Bone marrow (tissue), 2 donors: ENCODE results near the gene TSHZ2.

ENCODE experiments used
- DNase-seq, 2 donors: peaks; one replicate each; lab custom pipeline; 2025; lab: John Stamatoyannopoulos, UW

The TSHZ2 gene

DNA sequence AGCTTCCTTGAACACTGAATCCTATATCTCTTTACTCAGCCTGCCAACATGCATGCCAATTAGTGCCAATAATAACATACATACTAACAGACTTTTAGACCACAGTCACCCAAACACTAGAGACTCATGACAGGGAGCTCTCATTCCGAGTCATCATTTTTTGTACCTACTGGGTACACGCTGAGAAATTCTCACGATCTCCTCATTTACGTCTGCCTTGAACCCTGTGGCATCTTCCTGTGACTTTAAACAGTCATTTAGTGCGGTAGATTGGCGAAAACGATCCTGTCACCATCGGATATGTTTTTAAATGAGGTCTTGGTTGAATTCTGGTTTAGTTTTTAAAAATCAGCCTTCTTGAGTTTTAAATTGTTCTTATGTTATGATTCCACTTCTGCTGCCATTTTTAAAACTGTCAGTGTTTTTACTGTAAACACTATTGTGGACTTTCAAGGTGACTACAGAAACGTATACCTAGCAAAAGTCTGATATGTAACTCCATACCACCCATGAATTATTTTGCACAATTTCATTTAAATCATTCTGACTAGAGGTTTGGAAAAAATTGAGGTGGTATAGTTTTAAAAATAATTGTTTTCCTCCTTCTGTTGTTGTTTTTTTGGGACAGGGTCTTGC is 275.4 kb downstream of the TSHZ2 start:
- no peak for DNase-seq

- DNase-seq: no peak
Observed at GRCh38 chr20:53250456-53250855, 278.3 kb downstream of the TSHZ2 start.

DNA sequence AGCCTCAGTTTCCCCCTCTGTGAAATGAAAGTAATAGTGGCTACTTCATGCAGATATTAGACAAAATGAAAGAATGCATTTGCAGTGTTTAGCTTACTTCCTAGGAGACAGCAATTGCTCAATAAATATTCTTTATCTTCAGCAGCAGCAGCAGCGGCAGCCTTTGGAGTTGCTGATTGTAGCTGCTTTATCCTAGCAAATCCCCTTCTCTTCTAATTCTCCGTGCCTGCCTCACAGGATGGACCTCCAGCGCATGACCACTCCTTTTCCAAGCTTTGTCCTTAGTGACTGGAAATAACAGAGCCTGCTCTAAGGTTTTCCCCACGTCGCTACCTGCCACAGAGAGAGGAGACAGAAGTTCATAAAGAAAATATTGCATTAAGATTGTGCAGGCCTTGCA is 279.8 kb downstream of the TSHZ2 start:
- DNase-seq: no peak

DNA sequence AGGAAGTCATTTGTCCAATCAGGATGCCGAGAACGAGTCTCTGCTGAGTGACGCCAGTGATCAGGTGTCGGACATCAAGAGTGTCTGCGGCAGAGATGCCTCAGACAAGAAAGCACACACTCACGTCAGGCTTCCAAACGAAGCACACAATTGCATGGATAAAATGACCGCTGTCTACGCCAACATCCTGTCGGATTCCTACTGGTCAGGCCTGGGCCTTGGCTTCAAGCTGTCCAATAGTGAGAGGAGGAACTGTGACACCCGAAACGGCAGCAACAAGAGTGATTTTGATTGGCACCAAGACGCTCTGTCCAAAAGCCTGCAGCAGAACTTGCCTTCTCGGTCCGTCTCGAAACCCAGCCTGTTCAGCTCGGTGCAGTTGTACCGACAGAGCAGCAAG is 281.5 kb downstream of the TSHZ2 start:
- DNase-seq: no peak

GRCh38 chr20:53255102-53255710 is 283.0 kb downstream of the TSHZ2 start:
- no peak for DNase-seq

GRCh38 chr20:53258741-53259140 is 286.6 kb downstream of the TSHZ2 start:
- no peak for DNase-seq

- DNase-seq: no peak
Observed at GRCh38 chr20:53260168-53260567, 288.0 kb downstream of the TSHZ2 start.

DNA sequence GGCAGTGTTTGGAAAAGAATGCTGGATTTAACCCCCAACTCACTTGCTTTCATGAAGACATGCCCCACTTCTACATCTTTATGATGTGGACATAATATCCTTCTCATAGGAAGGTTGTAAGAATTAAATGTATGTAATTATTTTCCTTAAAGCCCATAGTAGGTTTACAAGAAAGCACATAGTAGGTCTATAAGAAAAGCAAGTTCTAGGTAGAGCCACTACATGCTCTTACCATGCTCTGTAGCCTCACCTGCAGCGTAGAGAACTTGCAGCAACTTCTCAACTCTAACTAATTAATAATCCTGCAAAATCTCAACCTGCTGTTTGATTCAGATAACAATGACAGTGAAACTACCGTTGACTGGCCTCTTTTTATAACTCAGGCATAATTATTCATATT is 288.4 kb downstream of the TSHZ2 start:
- no peak for DNase-seq

DNA sequence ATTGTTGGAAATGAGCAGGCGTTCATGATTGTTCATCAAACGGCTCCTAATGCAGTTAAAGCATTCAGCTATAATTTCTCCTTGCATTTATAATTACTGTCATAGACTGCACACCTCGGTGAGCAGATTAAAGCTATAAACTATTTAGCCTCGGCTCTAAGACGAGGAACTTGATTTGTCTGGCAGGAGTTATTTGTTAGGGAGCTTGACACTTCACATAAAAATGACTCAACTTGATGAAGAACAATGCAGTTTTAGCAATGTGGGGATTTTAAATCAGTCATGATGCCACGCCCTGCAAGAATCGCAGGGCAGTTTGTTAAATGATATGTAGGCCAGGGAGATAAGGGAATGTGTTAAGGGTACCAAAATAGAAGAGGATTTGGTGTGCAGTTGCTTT is 290.2 kb downstream of the TSHZ2 start:
- DNase-seq: no peak

GRCh38 chr20:53263554-53264438 is 291.6 kb downstream of the TSHZ2 start:
- no peak for DNase-seq

DNA sequence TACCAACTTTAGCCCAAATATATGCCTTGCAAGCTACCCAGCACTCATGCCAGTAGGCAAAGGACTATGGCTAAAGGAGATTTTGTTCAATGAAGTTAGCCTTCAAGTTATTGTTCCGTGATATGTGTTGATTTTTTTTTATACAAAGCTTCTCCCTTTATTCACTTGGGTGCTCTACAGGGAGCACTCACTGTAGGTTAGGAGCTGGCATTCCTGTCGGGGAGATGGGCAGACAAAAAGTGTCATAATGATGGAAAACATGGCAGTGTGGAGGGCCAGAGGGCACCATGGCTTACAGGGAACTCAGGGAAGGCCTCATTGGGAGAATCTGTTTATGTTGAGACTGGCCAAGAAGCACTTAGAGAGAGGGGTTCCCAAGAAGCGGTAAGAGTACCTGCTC is 292.4 kb downstream of the TSHZ2 start:
- no peak for DNase-seq

DNA sequence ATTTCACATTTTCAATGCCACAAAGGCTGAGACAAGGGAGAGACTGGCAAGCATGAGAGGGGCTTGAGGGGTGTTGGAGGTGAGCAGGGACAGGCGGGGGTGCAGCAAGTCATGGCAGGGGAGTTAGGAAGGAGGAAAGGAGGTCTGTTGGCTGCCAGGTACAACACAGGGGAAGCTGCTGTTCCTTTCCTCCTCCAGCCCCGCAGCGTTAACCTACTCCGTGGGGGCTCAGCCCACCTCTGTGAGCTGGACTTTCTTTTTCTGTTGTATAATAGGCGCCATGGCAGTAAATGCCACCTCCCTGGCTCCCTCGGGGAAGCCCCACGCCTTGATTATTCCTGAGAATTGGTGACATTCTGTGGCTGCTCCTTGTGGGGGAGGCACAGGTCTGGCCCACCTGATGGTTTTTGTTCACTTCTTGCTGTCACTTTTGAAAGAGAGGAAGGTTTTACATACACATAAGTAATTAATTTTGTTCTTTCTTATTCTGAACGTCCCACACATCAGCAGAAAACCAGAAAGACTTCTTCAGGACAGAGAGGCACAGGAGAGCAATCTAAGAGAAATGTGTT is 293.2 kb downstream of the TSHZ2 start:
- no peak for DNase-seq

DNA sequence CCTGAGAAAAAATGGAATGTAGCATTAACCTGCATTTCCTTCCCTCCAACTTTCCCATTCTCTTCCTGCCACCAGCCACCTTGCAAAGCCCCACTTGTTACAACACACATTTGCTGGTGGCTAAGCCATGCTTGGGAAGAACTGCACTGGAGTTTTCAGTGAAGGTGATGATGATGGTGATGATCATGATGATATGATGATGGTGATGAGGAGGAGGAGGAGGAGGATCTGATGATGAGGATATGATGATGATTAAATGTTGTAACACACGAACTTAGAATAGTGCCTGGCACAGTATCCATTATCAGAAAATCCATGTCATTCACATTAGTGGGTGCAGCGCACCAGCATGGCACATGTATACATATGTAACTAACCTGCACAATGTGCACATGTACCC is 297.2 kb downstream of the TSHZ2 start:
- DNase-seq: no peak

DNA sequence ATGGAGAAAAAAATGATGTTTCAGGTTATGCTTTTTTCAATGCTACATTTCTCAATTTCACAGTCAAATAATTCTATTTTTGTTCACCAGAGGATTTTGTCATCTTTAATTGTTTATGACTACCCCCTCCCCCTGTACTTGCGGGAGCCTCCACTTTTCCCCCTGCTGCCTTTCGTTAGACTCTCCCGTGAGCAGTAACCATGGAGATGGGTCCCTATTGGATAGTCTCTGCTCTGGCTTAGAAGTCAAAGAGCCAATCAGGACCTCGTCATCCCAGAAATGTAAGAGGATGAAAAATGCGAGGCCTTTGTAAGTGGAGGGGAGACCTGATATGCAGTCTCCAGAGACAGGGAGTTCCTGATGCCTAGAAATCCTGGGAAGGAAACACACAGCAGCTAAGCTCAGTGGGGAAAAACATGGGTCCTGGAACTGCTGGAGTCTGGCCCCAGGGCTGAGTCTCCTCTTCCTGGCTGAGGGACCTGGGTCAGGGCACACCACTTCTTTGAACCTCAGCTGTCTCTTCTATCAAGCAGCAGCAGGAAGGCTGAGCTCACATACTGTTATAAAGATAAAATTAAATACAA is 298.7 kb downstream of the TSHZ2 start:
- no peak for DNase-seq

DNA sequence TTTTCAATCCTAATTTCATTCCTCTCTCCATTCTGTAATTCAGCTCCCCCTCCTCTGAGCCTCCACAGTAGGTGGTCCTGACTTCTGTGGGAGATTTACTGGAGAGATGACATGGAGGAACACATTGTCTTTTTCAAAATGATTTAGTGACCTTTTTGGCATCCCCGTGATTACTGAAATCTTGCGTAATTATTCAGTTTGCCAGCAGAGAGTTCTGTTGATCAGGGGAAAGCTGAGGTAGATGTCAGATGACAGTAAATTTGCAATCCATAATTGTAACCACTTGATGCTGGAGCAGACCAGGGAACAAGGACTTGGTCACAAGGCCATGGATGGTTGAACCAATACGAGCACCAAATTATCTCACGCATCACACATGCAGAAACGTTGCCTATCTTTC is 302.2 kb downstream of the TSHZ2 start:
- no peak for DNase-seq

DNA sequence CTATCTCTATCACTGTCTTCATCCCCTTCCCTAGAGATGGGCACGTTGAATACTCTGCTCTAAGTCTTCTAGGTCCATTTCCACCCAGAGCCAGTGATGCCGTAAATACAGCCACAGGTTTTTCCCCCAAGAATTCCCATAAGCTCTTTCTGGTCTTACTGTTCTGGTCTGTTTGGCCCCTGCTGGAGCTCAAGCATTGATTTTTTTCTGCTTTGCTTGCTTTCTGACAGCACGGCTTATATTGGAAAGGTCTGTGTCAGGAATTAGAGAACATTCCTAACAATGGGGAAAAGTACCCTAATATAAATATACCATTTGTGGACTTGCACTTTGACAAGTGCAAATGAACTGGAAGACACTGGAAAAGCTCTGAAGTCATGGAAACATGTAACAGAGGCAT is 302.6 kb downstream of the TSHZ2 start:
- DNase-seq: no peak

- no peak for DNase-seq
Observed at GRCh38 chr20:53276143-53276542, 304.0 kb downstream of the TSHZ2 start.

DNA sequence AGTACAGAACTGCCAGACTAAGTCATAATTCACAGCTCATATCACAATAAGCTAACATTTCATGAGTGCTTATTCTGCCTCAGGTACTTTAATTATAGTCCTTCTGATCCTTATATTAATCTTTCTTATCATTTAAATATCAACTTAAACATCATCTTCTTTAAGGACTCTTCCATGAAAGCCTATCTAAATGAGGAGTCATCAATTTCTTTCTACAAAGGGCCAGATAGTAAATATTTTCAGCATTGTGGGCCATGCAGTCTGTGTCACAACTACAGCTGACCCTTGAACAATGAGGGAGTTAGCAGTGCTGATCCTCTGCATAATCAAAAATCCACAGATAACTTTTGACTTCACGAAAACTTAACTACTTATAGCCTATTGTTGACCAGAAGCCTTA is 306.4 kb downstream of the TSHZ2 start:
- no peak for DNase-seq

DNA sequence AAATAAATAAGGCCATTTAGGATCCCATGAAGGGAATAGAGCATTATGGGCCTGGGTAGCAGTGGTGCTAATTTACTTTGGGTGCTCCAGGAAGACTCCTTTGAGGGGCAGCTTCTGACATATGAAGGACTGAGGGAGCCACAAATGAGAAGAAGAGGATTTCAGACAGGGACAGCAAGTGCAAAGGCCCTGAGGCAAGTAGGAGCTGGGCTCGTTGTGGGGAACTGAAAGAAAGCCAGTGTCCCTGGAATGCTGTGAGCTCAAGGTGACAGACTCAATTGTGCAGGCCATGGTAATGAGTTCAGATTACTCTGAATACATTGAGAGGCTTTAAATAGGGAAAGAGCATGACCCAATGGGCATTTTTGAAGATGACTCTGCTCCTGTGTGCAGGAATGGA is 307.6 kb downstream of the TSHZ2 start:
- DNase-seq: no peak

DNA sequence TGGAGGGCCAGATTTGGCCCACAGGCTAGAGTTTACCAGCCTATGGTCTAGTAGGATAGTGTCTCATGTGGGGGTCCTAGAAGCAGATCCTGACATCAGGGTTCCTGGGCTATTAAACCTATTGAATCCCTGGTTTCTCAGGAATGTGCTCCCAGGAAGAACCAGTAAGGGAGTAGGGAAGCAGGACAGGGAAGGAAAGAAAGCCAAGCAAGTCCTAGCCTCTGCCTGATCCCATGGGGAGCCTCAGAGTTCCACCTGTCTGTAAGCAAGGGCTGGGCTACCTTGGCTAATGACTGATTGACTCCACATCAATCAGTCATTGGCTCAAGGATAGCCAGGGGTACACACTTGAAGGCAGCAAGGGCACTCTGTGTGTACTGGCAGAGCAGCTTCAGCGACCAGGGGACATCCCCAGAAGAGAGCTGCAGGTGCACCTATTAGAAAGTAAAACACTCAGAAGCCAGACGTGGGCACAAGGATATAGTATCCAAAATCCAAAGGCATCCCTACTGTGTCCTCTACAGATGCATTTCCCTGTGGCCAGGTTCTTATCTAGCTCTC is 309.5 kb downstream of the TSHZ2 start:
- DNase-seq: no peak

DNA sequence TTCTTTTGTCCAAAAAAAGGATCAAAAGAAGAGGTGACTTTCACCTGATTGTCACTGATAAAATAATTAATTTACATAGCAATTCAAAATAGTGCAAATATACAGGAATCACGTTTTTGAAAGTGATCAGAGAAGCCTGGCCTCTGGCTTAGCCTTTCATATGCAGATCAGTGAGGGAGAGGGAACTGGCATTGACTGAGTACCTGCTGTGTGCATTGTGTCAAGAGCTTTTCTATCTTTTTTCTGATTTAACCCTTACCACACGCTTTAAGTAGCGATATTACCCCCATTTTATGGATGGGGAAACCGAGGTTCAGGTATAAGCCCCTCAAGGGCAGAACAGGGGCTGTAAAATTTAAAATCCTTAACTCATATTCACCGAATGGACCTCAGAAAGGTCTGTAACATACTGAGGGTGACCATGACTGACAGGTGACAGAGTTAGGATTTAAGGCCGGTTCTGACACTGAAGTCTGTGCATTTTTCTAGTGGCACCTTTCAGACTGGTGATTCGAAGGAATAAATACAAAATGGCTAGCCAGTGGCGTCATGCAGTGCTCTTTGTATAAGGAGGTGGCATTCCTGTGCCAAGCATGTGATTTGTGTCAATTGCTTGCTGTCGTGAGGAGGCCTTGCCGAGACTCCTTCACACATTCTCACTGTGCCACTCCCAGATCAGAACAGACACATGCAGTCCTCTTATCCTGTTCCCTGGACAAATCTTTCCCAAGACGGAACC is 310.2 kb downstream of the TSHZ2 start:
- DNase-seq: no peak

DNA sequence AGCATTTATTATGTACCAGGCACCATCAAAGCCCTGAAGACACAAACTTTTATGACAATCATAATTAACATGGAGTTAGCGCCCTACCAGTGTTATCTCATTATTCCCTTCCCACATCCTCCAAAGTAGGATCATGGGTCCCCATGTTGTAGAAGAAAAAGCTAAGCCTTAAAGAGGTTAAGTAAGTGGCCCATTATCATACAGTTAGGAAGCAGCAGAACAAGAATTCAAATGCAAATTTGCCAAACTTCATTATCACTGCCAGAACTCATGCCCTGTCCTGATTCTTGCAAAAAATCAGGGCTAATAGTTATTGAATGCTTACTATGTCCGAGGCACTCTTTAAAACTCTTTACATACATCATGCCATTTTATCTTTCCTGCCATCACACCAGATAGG is 310.9 kb downstream of the TSHZ2 start:
- DNase-seq: no peak
